HT1080 (cell line): ENCODE results near the gene EXOC6B. TPM values are rescaled to one million over a fixed set of nuclear protein-coding genes. Genes with fewer than 3 reads are reported as not detected.

Source experiments
- DNase-seq: peaks from one replicate; pipeline ENCODE4 v3.0.0-alpha.2; 2015; ENCODE audit warnings: low read depth
- total RNA-seq: library from RNA; depleted of rRNA; stranded (reverse); fragments of >200 nt; shearing (Covaris generic); gene quantifications from 2 replicates; pipeline ENCODE4 v1.2.3, GENCODE V29; 2014

The EXOC6B gene
- total RNA-seq, 1 experiment from 2014 or later, result 6.8 TPM

DNA sequence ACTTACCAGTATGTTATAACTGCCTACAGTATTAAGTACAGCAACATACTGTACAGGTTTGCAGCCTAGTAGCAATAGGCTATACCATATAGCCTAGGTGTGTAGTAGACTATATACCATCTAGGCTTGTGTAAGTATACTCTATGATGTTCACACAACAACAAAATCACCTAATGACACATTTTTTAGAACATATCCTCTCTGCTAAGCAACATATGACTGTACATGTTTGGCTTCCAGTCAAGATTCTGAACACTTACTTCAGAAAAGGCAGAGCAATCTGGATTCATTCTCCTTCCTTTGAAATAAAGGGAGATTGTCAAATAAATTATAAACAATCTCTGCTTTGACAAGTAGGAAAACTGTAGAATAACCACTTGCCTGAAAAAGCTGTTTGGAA is 81.8 kb downstream of the EXOC6B start:
- DNase-seq, result peak; percentile 19

DNA sequence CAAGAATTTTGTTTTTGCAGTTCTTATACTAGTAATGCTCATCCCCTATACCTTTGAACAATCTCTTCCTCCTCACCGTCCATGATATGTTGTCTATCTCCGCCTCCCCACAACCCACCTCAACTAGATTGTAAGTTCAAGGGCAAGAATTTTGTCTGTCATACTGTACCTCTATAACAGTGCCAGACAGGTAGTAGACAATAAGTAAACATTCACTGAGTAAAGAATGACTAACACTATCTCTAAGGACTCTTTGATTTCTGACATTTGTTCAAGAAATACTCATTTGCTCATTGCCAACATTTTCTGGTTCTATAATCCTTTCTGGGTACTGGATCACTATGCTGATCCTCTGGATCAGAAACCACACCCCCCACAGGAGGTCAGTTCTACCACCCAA is 82.4 kb downstream of the EXOC6B start:
- DNase-seq, result no peak

DNA sequence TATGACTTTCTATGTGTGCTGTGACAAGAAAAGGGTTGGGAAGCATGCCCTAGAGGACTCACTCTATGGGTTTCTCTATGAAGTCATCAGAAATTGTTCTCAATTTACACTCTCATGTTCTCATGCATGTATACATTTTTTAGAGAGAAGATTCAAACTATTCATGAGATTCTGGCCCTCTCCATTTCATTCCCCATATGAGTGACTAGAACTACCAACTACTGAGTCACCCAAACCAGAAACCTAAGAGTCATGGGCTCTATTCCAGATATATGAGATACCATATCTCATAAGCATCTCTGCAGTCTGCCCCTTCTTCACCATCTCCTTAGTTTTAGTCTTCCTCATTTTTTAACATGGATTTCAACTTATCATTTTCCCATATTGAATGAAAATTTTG is 87.7 kb downstream of the EXOC6B start:
- DNase-seq, result no peak

DNA sequence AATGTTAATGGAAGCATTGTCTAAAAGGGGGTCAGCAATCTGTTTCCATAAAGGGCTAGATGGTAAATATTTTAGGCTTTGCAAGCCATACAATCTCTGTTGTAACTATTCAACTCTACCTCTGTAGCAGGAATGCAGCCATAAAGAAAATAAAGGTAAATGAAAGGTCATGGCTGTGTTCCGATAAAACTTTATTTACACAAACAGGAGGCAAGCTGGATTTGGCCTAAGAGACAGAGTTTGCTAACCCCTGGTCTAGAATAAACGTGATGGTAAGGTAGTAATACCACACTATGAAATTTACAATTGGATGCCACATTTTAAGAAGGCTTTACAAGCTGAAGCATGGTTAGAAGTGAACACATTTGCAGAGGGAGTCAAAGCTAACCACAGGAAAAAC is 91.4 kb downstream of the EXOC6B start:
- DNase-seq, result no peak

DNA sequence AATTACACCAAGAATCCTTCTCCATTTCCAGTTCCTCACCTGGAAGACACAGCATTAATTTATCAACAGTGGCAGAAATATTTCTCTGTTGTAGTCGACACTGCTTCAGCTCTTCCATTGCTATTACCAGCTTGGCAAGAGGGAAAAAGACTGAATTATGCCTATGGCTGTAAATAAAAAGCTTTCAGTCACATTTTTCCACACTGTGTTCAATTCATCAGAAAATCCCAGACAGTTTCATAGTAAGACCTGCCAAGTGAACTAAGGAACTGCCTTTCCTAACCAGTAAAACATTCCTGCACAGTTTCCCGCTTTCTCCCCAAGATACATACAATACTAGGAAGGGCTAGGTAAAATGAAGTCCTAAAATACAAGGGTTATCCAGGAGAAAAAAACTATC is 94.7 kb downstream of the EXOC6B start:
- no peak for DNase-seq

DNA sequence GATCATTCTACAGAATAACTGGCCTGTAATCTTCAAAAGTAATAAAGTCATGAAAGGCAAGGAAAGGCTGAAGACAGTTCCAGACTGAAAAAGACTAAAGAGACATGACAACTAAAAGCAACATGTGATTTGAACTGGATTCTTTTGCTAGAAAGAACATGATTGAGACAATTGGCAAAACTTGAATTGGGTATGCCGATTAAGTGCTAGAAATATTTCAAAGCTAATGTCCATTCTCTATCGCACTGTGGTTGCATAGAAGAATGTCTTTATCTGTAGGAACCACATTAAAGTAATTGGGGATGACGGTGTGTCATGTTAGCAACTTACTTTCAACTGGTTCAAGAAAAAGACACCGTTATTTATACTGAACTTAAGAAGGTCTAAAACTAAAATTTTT is 98.5 kb downstream of the EXOC6B start:
- no peak for DNase-seq

DNA sequence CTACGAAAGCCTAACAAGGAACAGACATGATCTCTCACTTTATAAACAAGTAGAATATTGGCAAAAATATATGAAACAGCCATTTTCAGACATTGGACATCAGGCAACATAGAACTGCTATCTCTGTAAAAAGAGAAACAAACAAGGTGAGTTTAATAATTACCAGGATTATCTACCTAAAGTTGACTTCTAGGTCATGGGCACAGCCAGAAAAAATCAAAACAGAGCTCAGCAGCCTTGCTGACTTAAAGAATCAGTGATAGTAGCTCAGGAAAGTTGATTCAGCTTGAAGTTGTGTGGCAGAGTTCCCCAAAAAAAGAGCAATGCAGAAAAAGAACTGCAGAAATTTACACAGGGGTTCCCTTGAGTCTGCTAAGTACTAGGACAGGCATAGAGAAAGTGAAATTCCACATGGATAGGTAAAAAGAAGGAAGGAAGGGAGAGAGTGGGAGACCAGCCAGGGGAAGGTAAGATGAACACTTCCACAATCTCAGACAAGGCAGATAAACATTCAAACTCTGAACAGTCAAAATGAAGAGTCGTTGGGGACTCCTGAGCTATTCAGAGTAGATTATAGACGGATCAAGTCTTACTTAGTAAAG is 102.0 kb downstream of the EXOC6B start:
- no peak for DNase-seq

DNA sequence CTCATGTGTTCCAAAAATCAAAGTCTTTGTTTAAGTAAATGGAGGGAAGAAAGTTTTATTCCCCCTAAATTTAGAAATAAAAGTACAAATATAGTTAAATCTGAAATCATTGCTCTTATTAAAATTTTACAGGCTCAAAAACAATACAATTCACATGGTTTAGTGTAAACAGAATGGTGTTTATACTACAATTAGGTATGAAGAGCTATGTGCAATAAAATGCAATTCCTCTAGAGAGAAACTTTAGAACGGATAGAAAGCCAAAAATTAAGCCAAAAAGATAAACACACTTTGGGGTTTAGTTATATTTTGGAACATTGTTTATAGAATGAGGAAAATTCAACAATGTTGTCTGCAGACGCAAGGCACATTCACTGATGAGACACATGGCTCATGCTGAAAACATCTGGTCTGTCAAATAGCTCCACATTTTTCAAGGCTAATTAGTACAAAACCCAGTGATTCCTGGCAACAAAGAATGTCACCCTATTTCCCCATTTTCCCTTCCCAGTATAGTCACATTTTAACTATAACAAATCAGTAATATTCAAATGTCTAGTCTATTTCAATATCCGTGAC is 103.3 kb downstream of the EXOC6B start:
- DNase-seq, result no peak

DNA sequence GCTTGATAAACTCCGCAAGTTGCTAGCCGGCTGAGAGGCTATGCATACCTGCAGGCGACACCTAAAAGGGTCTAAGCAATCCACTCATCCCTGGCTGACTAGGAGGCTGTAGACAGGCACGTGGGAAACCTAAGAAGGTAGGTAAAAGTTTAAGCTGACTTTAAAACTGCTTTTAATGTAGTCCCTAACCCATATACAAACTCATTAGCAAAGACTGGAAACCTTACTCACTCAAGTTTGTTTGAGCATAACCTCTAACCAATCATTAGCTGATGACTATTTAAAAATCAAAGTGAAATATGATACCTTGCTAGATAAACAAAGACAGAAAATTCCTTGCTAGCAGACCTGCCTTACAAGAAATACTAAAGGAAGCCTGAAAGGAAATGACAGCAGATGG is 106.4 kb downstream of the EXOC6B start:
- DNase-seq, result peak; percentile 27

DNA sequence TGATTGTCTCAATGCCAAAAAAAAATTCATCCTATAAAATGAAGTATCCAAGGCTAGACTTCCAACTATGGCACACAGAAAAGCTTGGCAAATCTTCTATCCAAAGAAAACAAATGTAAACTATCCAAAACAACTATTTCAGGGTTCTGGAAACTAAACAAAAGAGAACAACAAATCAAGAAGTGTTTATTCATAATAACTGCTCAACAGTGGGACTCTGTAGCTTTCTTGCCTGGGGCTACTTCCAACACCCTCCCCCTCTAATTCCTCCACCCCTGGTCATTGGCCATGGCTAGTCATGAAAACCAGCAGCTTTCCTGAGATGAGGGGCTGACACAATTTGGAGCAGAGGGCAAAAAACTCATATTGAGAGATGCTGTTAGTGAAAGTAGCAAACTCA is 107.0 kb downstream of the EXOC6B start:
- no peak for DNase-seq

DNA sequence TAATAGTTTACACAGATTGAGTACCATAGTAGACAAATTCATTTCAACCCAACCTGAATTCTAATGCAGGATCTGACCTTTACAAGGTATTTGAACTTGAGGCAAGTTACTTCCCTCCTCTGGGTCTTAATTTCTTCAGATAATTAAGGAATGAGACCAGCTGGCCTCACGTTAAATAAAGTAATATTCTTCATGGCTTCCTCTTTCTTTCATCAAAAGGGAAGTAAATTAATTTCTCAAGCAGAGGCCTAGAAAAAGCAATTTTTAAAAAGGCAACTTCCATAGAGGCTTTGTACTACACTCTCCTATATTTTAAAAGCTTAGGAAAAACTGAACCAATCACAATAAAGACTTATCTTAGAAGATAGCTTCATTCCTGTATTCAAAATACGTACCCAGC is 109.2 kb downstream of the EXOC6B start:
- no peak for DNase-seq

DNA sequence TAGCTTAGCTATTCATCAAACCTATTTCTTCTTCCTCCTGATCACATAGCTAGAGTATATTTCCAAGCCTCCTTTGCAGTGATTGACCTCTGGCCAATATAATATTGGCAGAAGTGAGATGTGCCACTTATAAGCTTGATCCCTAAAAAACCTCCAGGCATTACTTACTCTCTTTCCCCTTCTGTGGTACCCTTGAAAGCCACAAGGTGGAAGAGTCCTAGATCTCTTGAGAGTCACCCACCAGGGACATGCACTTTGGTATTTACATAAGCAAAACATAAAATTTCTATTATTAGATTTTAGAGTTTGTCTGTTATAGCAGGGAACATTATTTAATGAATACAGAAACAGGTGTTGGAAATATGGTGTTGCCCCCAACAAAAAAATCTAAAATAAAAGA is 112.0 kb downstream of the EXOC6B start:
- DNase-seq, result no peak

DNA sequence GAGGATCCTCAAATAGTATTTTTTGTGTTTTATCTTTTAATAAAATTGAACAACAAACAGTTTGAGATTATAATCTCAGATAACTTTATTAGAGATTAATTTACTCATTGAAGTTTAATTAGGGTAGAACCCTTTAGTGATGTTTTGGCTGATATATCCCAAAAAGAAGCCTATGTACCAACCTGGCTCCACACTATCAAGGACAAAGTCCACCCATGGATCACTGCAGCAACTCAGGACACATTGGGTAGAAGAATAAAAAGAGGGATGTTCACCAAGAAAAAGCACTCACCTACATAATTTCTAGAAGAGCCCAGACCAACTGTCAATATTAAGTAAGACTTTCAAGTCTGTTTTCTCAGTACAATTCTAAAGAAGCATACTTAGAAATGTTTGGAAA is 112.9 kb downstream of the EXOC6B start:
- DNase-seq, result no peak

DNA sequence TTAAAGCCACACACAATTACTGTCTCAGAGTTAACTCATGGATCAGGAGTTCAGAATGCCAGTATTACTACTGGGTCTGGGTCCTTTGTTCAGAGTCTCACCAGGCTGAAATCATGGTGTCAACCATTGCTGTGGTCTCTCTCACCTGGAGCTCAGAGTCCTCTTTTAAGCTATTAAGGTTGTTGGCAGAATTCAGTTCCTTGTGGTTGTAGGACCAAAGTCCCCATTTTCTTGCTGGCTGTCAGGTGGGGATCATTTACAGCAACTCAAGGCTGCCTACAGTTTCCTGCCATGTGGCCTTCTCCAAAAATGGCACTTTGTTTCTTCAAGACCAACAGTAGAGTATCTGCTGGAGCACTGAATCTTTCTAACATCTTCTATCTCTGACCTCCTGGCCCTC is 113.5 kb downstream of the EXOC6B start:
- DNase-seq, result no peak

DNA sequence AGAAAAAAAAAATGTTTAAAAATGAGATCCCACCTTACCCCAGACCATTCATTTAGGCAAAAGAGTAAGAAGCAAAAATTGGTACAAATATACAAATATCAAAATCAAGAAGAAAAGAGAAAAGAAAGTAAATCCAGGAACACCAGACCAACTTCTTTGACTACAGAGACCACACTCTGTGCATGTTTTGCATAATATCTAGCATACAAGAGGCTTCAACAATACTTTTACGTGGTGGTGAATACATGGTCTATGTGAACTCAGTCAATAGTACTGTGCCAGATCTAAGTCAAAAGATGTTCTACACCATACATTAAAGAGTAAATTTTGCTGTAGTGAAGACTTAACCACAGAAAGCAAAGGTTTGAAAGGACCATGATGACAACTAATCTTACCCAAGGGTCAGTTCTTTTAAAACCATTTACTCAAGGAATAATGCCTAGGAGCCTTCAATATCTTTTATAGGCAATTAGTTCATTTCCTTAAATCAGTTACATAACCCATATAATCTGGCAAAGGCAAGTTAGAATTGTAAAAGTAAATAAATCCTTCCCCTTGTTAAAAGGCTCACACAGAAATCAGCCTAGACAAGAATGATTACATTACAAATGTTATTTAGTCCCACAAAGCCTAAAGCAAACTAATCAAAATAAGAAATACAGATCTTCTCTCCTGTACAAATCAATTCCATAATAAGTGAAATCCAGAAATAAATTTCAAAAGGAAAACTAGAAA is 115.2 kb downstream of the EXOC6B start:
- DNase-seq, result no peak

DNA sequence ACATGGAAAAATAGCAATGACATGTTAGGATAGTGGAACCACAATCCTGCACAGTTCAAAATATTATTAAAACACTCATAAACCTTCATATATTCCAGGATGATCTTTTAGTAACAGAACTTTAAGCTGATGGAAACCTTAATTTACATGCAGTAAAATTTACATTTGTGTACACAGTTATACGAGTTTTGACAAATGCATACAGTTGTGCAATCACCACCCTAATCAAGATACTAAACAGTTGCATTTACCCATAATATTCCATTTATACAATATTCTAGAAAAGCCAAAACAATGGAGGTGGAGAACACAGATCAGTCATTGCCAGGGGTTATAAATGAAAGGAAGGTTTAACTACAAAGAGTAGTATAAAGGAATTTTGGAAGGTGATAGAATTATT is 117.6 kb downstream of the EXOC6B start:
- DNase-seq, result no peak

DNA sequence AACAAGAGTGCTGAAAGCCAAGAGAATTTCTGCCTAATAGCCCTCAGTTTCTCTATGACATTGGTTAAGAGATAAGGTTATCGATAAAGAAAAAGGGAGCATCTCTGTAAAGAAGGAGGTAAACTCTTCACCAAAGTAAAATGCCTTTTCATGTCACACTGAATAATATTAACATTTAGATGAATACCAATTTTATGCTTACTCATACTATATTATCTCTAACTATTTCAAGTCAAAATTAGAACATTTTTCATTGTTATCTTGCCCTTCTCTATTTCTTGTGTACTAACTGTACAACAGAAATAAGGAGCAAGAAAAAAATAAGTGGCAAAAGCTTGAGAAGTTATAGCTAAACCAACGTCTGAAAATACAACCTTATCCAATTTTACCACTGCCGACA is 127.5 kb downstream of the EXOC6B start:
- no peak for DNase-seq

DNA sequence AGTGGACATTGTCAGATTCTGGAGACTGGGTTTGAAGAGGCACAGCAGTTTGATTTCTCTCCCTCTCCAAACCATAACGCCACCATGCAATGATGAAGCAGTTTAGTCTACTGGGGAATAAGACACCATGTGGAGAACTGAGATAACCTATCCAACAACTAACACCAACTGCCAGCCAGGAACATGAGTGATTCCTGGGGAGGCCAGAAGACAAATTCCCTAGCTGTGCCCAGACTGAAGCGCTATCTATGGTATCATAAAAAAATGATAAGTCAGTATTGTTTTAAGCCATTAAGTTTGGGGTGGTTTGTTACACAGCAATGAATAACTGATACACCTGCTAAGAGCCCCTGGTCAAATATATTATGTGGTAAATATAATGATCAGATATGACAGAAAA is 129.3 kb downstream of the EXOC6B start:
- DNase-seq, result no peak

DNA sequence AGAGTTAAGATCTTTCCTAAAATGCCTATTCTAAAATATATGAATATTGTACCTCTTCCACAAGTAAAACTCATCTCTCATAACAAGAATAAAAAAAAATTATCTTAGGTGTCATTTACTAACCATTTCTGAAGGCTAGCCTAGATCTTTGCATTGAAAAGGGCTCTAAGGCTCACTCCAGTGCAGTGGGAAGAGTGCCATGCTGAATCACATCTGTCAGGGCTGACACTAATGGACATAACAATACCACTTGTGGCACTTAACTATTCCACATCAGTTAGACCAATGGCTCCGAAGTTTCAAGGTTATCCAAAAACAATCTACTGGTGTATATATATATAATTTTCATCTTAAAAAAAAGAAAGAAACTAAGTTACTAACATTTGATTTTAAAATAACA is 130.2 kb downstream of the EXOC6B start:
- no peak for DNase-seq

DNA sequence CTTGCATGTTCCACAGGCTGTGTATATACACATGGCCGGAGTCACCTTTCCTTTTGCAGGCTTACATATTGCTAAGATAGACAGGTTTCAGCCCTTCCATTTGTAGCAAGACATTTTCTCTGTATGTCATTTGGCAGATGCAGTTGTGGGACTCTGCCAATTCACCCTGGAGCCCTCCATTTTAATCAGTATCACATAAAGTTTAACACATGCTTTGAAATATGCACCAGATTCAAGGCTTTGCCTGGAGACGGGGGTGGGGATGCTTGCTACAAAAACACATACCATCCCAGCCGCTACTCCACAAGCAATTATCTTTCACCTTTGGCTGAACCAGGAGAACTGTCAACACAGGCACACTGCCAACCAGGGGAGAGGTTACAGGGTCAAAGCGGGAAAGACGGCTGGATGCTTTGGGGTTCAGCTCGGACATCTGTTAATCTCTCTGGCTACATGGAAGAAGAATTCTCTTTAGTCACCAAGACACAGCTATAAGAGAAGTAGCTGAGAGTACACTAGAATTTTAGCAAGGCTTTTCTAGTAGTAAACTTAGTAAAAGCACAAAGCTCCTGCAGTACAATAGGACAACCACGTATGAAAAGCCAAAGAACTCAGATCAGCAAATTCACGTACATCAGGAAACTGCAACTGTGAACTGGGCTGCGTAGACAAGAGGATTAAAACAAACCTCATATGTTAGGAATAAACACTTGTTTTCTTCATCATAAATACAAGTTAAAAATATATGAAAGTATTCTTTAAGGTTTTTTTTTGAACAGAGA is 130.9 kb downstream of the EXOC6B start:
- no peak for DNase-seq

DNA sequence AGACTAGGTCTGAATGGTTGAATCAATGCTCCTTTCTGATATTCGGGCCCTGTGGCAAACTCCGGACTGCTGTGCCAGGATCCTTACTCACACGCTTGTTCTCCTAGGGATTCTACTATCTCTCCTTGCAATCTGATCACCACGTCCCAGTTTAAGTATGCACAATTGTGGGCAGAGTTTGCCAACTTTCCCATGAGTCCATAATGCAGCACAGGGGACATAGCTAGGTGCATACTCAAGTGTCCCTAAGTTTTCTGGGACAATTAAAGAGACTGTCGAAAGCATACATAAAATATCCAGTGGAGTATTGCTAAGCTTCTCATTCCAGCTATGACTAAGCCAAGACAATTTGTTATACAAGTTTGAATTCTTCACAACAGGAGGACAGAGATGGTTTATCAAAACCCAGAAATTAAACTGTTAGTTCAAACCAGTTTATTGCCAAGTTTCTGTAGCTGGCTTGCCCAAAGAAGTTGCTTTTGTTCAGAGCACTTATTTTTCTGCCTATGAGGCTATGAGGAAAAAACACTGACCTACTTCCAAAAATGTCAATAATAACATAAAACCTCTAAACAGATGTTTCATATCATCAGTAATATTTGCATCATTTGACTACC is 136.1 kb downstream of the EXOC6B start:
- DNase-seq, result no peak
